ENCODE measurements around the gene AP1G2. TPM values are rescaled to one million over a fixed set of nuclear protein-coding genes. Genes with fewer than 3 reads are reported as not detected.

AP1G2 gene
- total and polyA plus RNA-seq, 2 of the 13 experiments (the other 11 are each of a cell fraction or from before 2014, with no cell fraction given), result 96.9 to 611 TPM

- TF ChIP-seq ZFAT (CRISPR knock-in tag; conservative IDR thresholded peaks at IDR 0.05), result 0 out of 2 replicates have a peak, but pooled peaks have one; percentile 4
- TF ChIP-seq ZNF263 (CRISPR knock-in tag; IDR thresholded peaks at IDR 0.05), result no peak
- TF ChIP-seq ZFP36L1 (CRISPR knock-in tag; IDR thresholded peaks at IDR 0.05), result no peak; the same call in 1 of the 2 replicates
- TF ChIP-seq GTF2F1 (IDR thresholded peaks at IDR 0.05; ENCODE audit: low read length), result no peak
- TF ChIP-seq REST (IDR thresholded peaks at IDR 0.05; ENCODE audit: borderline replicate concordance in 1 of 2, low read depth in 1 of 2, low read length in 2 of 2), result no peak
- peak; percentile 9; the same call in 1 of the 2 replicates for TF ChIP-seq ZNF510 (CRISPR knock-in tag; IDR thresholded peaks at IDR 0.05; ENCODE audit: low read depth)
- TF ChIP-seq KMT2B (CRISPR knock-in tag; IDR thresholded peaks at IDR 0.05), result no peak
- TF ChIP-seq ARNTL (CRISPR knock-in tag; IDR thresholded peaks at IDR 0.05), result no peak
- no peak for TF ChIP-seq SP2 (CRISPR knock-in tag; IDR thresholded peaks at IDR 0.05)
- no peak for TF ChIP-seq TBL1XR1 (IDR thresholded peaks at IDR 0.05; ENCODE audit: borderline replicate concordance, low read length, partially characterized antibody)
- no peak for TF ChIP-seq ZNF484 (CRISPR knock-in tag; IDR thresholded peaks at IDR 0.05; ENCODE audit: borderline replicate concordance, low read depth)
- TF ChIP-seq SNAPC2 (CRISPR knock-in tag; IDR thresholded peaks at IDR 0.05), result no peak
- TF ChIP-seq DDIT3 (CRISPR knock-in tag; IDR thresholded peaks at IDR 0.05), result no peak
- no peak for TF ChIP-seq ZNF704 (CRISPR knock-in tag; IDR thresholded peaks at IDR 0.05; ENCODE audit: borderline replicate concordance)
- TF ChIP-seq ZC3H4 (CRISPR knock-in tag; IDR thresholded peaks at IDR 0.05; ENCODE audit: borderline replicate concordance), result peak; percentile 98
- TF ChIP-seq NCOA2 (CRISPR knock-in tag; IDR thresholded peaks at IDR 0.05), result no peak
- TF ChIP-seq MBD4 (IDR thresholded peaks at IDR 0.05; ENCODE audit: borderline replicate concordance, low read length), result peak; percentile 92
- 0 out of 2 replicates have a peak, but pooled peaks have one; percentile 13 for TF ChIP-seq PPARG (CRISPR knock-in tag; conservative IDR thresholded peaks at IDR 0.05)
- no peak for TF ChIP-seq SOX13 (IDR thresholded peaks at IDR 0.05)
- TF ChIP-seq SOX13 (CRISPR knock-in tag; conservative IDR thresholded peaks at IDR 0.05 in 1 of 2, IDR thresholded peaks at IDR 0.05 in 1 of 2), result peak in 1 of 2 experiments; percentile 95; a peak in 2 of 4 replicates
- no peak for TF ChIP-seq SP140L (CRISPR knock-in tag; IDR thresholded peaks at IDR 0.05; ENCODE audit: borderline replicate concordance)
- no peak for TF ChIP-seq ZNF431 (CRISPR knock-in tag; IDR thresholded peaks at IDR 0.05; ENCODE audit: borderline replicate concordance, low read depth)
- peak; percentile 20; the same call in 1 of the 2 replicates for TF ChIP-seq ZKSCAN1 (IDR thresholded peaks at IDR 0.05; ENCODE audit: low read length)
- TF ChIP-seq ZMAT3 (CRISPR knock-in tag; conservative IDR thresholded peaks at IDR 0.05), result no peak; the same call in 1 of the 2 replicates
- TF ChIP-seq ZNF775 (CRISPR knock-in tag; IDR thresholded peaks at IDR 0.05; ENCODE audit: borderline replicate concordance), result no peak
- no peak for TF ChIP-seq ZNF792 (CRISPR knock-in tag; IDR thresholded peaks at IDR 0.05)
Measured at GRCh38 chr14:23582906-23583760, 15.5 kb upstream of the AP1G2 start (continued).
